Stimulated activated naive CD4-positive, alpha-beta T cell (primary cell): ENCODE data around the gene TENM4.
"Not testable (repeated sequence)": the region's sequence is repeated elsewhere in the genome, so short reads cannot be mapped to it uniquely, and the experiment has no call there.

ENCODE experiments used
- DNase-seq, 6 experiments: peaks; one replicate each; lab custom pipeline; 2025; lab: John Stamatoyannopoulos, UW

TENM4 gene

DNA sequence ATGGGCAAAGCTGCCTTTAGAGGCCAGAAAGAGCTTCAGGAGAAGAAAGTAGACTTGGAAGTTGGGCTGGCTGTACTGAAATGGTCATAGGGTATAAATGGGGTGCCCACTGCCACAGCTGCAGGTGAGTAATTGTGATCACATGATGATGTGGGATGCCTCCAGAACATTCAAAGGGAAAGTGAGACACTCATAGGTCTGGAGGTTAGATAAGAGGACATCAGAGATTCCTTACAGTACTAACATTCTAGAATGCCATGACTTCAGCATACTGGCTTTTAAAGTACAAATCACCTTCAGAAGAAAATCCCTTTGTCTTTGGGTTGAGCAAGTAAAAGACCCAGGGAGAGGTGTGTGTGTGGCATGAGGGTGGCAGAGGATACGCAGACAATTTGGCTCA lies 419.2 kb downstream of the TENM4 start:
- DNase-seq: no peak

GRCh38 chr11:79019975-79020374 lies 420.9 kb downstream of the TENM4 start:
- DNase-seq: no peak

GRCh38 chr11:79019277-79019676 lies 421.6 kb downstream of the TENM4 start:
- DNase-seq: no peak

DNA sequence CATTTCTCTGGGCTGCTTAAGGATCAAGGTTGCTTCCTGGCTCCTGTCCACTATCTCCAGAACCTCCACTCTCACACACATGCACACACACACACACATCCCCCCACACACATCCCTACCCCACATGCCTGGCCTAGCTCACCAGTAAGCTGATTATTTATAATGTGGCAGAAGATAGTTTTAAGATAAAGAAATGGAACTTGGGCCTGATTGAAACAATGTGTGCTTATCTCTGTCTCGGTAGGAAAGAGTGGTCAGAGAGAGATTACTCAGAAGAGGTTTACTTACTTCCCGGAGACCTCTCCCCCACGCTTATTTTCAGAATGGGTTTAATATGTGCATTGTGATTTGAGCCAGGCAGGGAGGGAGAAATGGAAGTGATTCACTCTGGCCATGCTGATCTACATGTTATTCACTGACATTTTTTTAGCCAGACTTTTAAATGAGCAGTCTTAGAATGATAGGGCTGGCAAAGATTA lies 422.4 kb downstream of the TENM4 start:
- no peak for DNase-seq

GRCh38 chr11:79017811-79018210 lies 423.0 kb downstream of the TENM4 start:
- DNase-seq: no peak

DNA sequence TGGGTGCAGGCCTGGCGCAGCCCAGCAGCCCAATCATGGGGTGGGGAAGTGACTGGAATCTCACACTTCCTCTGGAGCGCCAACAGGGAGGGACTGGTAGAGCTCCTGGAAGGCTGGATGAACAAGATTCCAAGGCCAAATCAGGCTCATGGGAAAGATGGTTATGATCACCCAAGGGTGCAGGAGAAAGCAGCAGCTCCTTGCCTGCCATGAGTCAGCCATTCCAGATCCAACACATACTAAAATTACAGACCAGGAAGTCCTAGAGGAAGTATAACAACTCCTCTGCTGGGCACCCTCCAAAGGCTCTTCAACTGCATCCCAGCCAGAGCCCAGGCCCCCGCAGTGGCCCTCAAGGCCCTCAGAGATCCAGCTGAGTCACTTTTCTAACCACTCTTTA lies 427.3 kb downstream of the TENM4 start:
- DNase-seq: no peak

DNA sequence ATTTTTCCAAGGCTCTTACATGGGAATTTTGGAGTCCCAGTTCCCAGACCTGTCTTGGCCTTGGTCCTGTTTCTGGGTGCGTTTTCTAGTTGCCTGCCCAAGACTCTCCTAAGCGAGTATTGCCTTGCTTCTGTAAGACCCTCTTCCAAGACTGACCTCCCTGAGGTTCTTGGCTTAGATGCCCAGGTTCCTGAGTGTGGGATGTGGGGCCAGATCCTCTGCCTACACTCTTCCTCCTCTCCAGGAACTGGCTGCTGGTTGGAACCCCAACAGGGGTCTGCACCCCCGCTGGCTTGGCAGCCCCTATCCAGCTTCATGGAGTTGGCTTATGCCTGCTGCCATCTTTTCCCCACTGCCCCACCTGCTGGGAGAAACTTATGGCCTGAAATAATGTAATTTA lies 429.5 kb downstream of the TENM4 start:
- no peak for DNase-seq

DNA sequence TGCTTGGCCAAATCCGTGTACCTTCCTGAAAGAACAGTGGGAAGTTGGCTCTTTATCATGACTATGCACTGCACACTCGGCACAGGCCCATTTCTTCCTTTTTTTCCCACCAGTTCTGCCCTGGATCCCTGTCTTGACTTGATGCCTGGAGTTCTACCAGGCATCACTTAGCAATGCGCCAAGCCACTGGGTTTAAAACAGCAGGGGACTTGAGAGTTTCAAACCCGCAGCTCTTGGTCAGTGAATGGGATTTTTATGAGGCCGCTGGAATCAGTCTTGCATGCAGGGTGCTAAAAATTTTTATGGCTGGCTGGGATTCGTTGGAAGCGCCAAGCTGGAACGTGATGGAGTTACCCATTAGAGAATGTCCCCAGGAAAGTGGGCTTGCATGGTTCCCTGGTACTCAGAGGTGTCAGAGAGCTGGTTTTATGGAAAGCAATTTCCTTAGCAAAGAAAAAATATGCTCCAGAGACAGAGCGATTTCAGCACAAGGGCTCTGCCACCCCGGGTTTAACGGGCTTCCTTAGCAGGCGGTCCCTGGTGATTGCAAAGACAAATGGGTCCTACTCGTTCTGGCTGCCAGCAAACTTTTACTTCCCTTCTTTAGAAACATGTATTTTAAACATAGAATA lies 432.9 kb downstream of the TENM4 start:
- DNase-seq: no peak

DNA sequence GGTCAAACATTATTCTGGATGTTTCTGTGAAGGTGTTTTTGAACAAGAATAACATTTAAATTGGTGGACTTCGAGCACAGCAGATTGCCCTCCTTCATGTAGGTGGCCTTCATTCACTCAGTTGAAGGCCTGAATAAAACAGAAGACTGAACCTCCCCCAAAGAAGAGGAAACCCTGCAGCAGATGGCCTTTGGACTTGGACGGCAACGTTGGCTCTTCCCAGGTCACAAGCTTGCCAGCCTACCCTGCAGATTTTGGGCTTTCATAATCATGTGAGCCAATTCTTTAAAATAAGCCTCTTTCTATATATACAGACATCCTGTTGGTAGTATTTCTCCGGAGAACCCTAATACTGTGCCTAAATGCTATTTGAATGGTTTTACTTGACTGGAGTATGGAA lies 434.0 kb downstream of the TENM4 start:
- no peak for DNase-seq

DNA sequence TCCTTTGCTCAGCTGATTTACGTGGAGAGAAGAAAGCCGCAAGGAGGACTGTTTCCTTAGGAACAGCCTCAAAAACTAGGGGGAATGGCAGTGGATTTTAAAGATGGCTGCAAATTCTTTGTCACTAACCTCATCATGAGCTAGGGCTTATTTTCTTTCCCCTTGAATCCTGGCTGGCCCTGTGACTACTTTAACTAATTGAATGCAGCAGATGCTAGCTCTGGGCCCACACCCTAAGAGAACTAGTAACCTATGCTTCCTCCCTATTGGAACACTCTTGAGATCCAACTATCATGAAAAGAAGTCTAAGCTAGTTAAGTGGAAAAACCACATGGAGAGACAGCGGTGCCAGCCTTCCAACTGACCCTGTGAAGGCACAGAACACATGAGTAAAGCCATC lies 444.8 kb downstream of the TENM4 start:
- DNase-seq: no peak

- no peak for DNase-seq
Measured at GRCh38 chr11:78995171-78995570, 445.7 kb downstream of the TENM4 start.

DNA sequence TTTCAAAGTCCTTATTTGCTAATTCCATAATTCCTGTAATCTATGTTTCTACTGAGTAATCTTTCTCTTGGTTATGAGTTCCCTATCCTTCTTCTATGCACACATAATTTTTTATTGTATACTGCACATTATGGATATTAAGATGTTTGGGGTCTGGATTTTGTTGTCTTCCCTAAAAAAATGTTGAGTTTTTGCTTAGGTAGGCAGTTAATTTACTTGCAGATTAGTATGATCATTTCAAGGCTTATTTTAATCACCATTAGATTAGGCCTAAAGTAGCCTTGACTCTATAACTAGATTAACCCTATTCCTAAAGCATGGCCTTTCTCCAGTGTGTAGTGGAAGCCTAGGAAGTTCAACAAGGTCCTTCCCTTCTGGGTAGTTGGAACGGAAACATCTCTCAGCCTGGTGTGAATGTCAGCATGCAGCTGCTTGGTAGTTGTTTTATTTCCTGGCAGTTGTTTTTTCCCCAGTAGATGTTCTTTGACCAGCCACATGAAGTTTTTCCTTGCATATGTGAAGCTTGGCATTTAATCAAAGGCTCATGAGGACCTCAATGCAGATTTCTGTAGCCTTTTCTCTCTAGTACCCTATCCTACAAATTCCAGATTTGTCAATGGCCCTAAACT lies 446.9 kb downstream of the TENM4 start:
- DNase-seq: no peak

DNA sequence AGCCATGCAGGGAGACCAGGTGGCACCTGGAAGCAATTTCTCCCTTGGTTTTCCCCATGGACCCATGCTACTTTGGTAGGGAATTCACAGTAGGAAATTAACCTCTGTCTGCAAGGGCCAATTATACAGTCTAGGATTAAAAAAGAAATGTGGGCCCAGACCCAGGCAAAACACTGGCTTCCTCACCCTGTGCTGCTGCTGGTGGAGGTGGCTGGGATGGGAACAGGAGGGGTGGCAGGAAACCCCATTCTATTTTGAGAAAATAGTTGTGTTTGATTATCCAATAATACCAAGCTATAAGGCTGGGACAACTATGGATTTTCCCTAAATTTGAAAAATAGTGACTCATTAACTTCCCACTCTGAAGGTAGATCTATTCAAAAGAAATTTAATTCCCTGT lies 449.1 kb downstream of the TENM4 start:
- no peak for DNase-seq

DNA sequence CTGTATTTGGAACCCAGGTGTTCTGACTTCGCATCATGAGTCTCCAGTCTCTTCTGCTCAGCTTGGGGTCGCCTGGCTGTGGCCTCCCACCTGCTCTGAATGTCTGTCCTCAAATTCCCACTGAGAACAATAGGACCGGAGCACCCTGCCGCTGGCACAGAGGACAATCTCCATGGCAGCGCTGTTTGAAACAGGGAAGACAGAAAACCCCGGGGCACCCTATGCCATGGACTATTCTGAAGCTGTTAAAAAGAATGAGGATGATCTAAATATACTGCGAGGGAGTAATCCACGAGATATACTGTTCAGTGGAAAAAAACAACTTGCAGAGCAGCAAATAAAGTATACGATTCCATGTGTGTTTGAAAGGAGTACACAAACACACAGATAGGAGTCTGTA lies 450.6 kb downstream of the TENM4 start:
- DNase-seq: no peak

GRCh38 chr11:78987748-78988147 lies 453.1 kb downstream of the TENM4 start:
- DNase-seq: no peak

DNA sequence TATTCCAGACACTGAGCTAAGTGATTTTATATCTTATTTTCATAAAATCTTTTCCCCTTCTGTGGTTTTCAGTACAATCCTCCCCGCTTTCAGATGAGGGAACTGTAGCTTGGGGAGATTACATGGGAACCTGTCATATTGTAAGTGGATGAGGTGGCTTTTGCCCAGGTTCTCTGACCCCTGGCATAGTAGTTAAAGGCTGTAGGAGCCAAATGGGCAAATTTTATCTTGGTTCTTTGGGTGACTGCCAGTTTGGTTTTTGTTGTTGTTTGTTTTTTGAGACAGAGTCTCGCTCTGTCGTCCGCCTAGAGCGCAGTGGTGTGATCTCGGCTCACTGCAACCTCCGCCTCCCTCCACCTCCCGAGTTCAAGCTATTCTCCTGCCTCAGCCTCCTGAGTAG lies 454.5 kb downstream of the TENM4 start:
- DNase-seq: no peak

DNA sequence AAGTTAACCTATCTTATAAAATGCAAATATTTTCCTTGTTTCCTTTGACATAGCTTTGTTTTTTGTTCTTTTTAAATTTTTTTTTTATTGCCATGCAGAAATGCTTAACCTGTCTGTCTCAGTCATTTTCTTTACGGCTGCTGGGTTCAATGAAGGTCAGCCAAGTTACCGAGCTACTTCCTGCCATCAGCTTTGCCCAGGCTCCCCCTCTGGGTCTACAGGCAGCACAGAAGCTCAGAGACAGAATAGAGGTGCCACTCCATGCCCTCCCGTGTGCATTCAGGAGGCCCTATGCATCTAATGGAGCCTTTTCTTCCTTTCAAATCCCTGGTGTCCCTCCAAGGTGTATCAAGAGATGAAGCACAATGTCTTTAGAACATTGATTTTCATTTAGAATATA lies 455.2 kb downstream of the TENM4 start:
- no peak for DNase-seq

GRCh38 chr11:78982473-78982872 lies 458.4 kb downstream of the TENM4 start:
- no peak for DNase-seq

DNA sequence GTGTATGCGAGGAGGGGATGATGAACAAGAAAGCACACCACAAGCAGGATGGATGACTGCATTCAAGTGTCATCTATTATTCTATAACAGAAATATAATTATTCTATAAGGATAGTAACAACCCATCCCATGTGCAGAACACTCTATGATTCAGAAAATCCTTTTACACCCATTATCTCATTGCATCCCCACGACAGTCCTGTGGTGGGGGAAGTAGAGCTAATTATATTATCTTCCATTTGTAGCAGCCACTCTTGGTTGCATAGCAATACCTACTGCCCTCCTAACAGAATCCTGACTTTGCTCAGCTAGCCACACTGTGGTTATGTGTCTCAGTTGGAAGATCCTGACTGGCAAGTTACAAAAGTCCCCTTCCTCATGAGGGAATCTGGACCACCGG lies 459.7 kb downstream of the TENM4 start:
- DNase-seq: no peak

- no peak for DNase-seq
Measured at GRCh38 chr11:78978831-78979230, 462.0 kb downstream of the TENM4 start.

DNA sequence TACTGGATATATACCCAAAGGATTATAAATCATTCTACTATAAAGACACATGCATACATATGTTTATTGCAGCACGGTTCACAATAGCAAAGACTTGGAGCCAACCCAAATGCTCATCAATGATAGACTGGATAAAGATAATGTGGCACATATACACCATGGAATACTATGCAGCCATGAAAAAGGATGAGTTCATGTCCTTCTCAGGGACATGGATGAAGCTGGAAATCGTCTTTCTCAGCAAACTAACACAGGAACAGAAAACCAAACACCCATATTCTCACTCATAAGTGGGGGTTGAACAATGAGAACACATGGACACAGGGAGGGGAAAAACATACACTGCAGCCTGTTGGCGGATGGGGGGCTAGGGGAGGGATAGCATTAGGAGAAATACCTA lies 463.0 kb downstream of the TENM4 start:
- DNase-seq: not testable (repeated sequence)

DNA sequence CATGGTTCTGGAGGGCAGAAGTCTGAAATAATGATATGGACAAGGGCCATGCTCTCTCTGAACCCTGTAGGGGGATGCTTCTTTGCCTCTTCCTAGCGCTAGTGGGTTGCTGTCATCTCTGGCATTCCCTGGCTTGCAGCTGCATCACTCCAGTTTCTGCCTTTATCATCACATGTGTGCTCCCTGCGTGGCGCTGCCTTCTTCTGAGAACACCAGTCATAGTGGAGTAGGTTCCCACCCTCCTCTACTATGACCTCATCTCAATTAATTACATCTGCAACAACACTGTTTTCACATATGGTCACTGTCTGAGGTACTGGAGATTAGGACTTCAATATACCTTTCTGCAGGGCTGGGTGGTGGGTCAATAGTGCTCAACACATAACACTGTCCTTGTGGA lies 463.8 kb downstream of the TENM4 start:
- DNase-seq: no peak

DNA sequence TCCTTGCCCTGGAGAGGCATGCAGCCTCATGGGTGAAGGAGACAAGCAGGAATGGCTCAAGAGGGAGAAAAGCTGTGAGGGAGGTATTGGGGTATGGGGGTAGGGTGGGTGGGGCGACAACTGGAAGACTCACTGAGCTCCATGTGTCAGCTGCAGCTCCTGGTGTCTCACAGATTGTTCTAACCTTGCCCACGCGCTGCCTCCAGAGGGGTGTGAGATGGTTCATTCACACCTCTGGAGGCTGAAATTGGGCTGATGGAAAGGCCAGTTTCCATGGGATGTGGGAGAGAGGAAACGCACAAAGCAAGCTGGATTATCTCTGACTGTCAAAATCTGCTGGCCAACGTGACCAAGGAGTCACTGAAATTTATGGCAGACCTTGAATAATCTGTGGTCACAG lies 465.7 kb downstream of the TENM4 start:
- DNase-seq: no peak

- DNase-seq: no peak
Measured at GRCh38 chr11:78973876-78974275, 467.0 kb downstream of the TENM4 start.
